ENCODE results near the gene P2RX4. TPM values are rescaled to one million over a fixed set of nuclear protein-coding genes. Genes with fewer than 3 reads are reported as not detected.

Gene P2RX4
- total RNA-seq, 1 experiment from 2014 or later = 21.0 TPM

GRCh38 chr12:121232163-121232562, 22.2 kb downstream of the P2RX4 start:
- intact Hi-C loops (cut with micrococcal nuclease; ENCODE audit: unreplicated experiment) = loop anchor here (5.0 kb wide), 1 partner anchor 120 kb away; no protein-coding TSS in a partner anchor
- Histone ChIP-seq H3K9me3 (ENCODE audit: insufficient read depth, low read depth) (no peaks in the 10 kb centered on the region), H3K27ac (no peak overlapping the region), H3K27me3 (ENCODE audit: insufficient read depth, low read depth) (no peaks in the 10 kb centered on the region), H3K36me3 (ENCODE audit: low read depth) (peaks cover 7% of the 10 kb centered on the region; the same call in 1 of the 2 replicates), H3F3A (ENCODE audit: insufficient read depth, low read depth) (peaks cover 25% of the 10 kb centered on the region), H3K9me2 (ENCODE audit: insufficient read depth) (no peaks in the 10 kb centered on the region), H3K4me1 (replicated peaks; ENCODE audit: insufficient read depth) (peaks cover 32% of the 10 kb centered on the region), H3K79me2 (ENCODE audit: low read depth) (peaks cover 5% of the 10 kb centered on the region; the same call in 1 of the 2 replicates), H3K4me3 (no peak overlapping the region), H2AFZ (no peak overlapping the region), H3K4me2 (no peak overlapping the region), H4K20me1 (ENCODE audit: insufficient read depth) (no peaks in the 10 kb centered on the region)
- CTCF ChIA-PET = interaction anchor here (0.6 kb wide), 1 partner anchor 135 kb away, joined by 9 read pairs; no protein-coding TSS in a partner anchor
- no peak for DNase-seq
- BruUV-seq (replicated peaks) = no TSS peak
- TF ChIP-seq CTCF (conservative IDR thresholded peaks at IDR 0.05) (no peak), EZH2 (IDR thresholded peaks at IDR 0.05; ENCODE audit: low read depth) (no peak)
- POLR2A ChIA-PET (ENCODE audit: unreplicated experiment) = no interaction called here

GRCh38 chr12:121232977-121233627, 23.2 kb downstream of the P2RX4 start:
- POLR2A ChIA-PET (ENCODE audit: unreplicated experiment) = no interaction called here
- CTCF ChIA-PET = interaction anchor here (0.6 kb wide), 1 partner anchor 138 kb away, joined by 3 read pairs; no protein-coding TSS in a partner anchor
- intact Hi-C loops (cut with micrococcal nuclease; ENCODE audit: unreplicated experiment) = loop anchor here (5.0 kb wide), 1 partner anchor 121 kb away; no protein-coding TSS in a partner anchor

GRCh38 chr12:121233628-121234020, 23.7 kb downstream of the P2RX4 start:
- Histone ChIP-seq H4K20me1 (ENCODE audit: insufficient read depth) (no peaks in the 10 kb centered on the region), H3K27me3 (ENCODE audit: insufficient read depth, low read depth) (no peaks in the 10 kb centered on the region), H3K9me2 (ENCODE audit: insufficient read depth) (no peaks in the 10 kb centered on the region), H3K9me3 (ENCODE audit: insufficient read depth, low read depth) (no peaks in the 10 kb centered on the region), H3K4me3 (no peak overlapping the region), H3K27ac (no peak overlapping the region), H3K36me3 (ENCODE audit: low read depth) (peaks cover 5% of the 10 kb centered on the region; the same call in 1 of the 2 replicates), H2AFZ (no peak overlapping the region), H3F3A (ENCODE audit: insufficient read depth, low read depth) (peaks cover 16% of the 10 kb centered on the region), H3K4me2 (no peak overlapping the region), H3K79me2 (ENCODE audit: low read depth) (peaks cover 2% of the 10 kb centered on the region; the same call in 1 of the 2 replicates), H3K4me1 (replicated peaks; ENCODE audit: insufficient read depth) (peaks cover 19% of the 10 kb centered on the region)
- no TSS peak for BruUV-seq (replicated peaks)
- ChIA-PET POLR2A (ENCODE audit: unreplicated experiment) (no interaction called here), CTCF (interaction anchor here (0.6 kb wide), 1 partner anchor 138 kb away, joined by 3 read pairs; no protein-coding TSS in a partner anchor)
- TF ChIP-seq EZH2 (IDR thresholded peaks at IDR 0.05; ENCODE audit: low read depth) (no peak), CTCF (conservative IDR thresholded peaks at IDR 0.05) (no peak)
- intact Hi-C loops (cut with micrococcal nuclease; ENCODE audit: unreplicated experiment) = loop anchor here (5.0 kb wide), 1 partner anchor 121 kb away; no protein-coding TSS in a partner anchor
- DNase-seq = no peak

More at GRCh38 chr12:121232977-121233627, 23.2 kb downstream of the P2RX4 start:
- H3K27ac ChIP-seq = no peak overlapping the region
- TF ChIP-seq CTCF (conservative IDR thresholded peaks at IDR 0.05) (no peak), EZH2 (IDR thresholded peaks at IDR 0.05; ENCODE audit: low read depth) (no peak)
- H3K79me2 ChIP-seq (ENCODE audit: low read depth) = peaks cover 5% of the 10 kb centered on the region; the same call in 1 of the 2 replicates
- H2AFZ ChIP-seq = no peak overlapping the region
- no peak overlapping the region for H3K4me3 ChIP-seq
- H4K20me1 ChIP-seq (ENCODE audit: insufficient read depth) = no peaks in the 10 kb centered on the region
- no peak overlapping the region for H3K4me2 ChIP-seq
- H3K9me2 ChIP-seq (ENCODE audit: insufficient read depth) = no peaks in the 10 kb centered on the region
- H3K9me3 ChIP-seq (ENCODE audit: insufficient read depth, low read depth) = no peaks in the 10 kb centered on the region
- BruUV-seq (replicated peaks) = no TSS peak
- peaks cover 18% of the 10 kb centered on the region for H3F3A ChIP-seq (ENCODE audit: insufficient read depth, low read depth)
- no peak for DNase-seq
- H3K4me1 ChIP-seq (replicated peaks; ENCODE audit: insufficient read depth) = peaks cover 24% of the 10 kb centered on the region
- peaks cover 7% of the 10 kb centered on the region; the same call in 1 of the 2 replicates for H3K36me3 ChIP-seq (ENCODE audit: low read depth)
- H3K27me3 ChIP-seq (ENCODE audit: insufficient read depth, low read depth) = no peaks in the 10 kb centered on the region

Measured in PC-9 (cell line).